NCI-H69 (cell line): ENCODE measurements around the gene GTPBP3.
"Not testable (repeated sequence)": the region's sequence is repeated elsewhere in the genome, so short reads cannot be mapped to it uniquely, and the experiment has no call there.

Experiments
- DNase-seq: peaks from one replicate; lab custom pipeline; 2025; lab: John Stamatoyannopoulos, UW

The GTPBP3 gene

GRCh38 chr19:17336872-17337674 is at the start of gene GTPBP3:
GTPBP3 (plus strand) TSS chr19:17337553; CDS start chr19:17337612, 59 bp downstream.
- peak; percentile 100 for DNase-seq

GRCh38 chr19:17289489-17289888 is 47.9 kb upstream of the GTPBP3 start:
- peak; percentile 55 for DNase-seq

- DNase-seq: peak; percentile 90
These were observed 44.9 kb upstream of the GTPBP3 start for GRCh38 chr19:17292301-17293074.

- no peak for DNase-seq
These were observed 43.7 kb upstream of the GTPBP3 start for GRCh38 chr19:17293605-17294004.

- peak; percentile 61 for DNase-seq
These were observed 43.1 kb upstream of the GTPBP3 start for GRCh38 chr19:17294051-17294891.

GRCh38 chr19:17295551-17295950 is 41.8 kb upstream of the GTPBP3 start:
- not testable (repeated sequence) for DNase-seq

GRCh38 chr19:17296273-17296672 is 41.1 kb upstream of the GTPBP3 start:
- DNase-seq: peak; percentile 32

- no peak for DNase-seq
These were observed 40.4 kb upstream of the GTPBP3 start for GRCh38 chr19:17296976-17297375.

GRCh38 chr19:17300992-17301619 is 36.2 kb upstream of the GTPBP3 start:
- no peak for DNase-seq

- peak; percentile 24 for DNase-seq
These were observed 34.8 kb upstream of the GTPBP3 start for GRCh38 chr19:17302391-17303166.

GRCh38 chr19:17303167-17303939 is 34.0 kb upstream of the GTPBP3 start, which contains the start of gene ABHD8:
ABHD8 (minus strand) TSS chr19:17303425; CDS start chr19:17301616, 1,809 bp downstream.
- DNase-seq: peak; percentile 97

GRCh38 chr19:17303940-17304267 is 33.4 kb upstream of the GTPBP3 start:
- peak; percentile 33 for DNase-seq

GRCh38 chr19:17304386-17305215 is 32.8 kb upstream of the GTPBP3 start:
- peak; percentile 59 for DNase-seq

GRCh38 chr19:17305216-17305516 is 32.2 kb upstream of the GTPBP3 start:
- no peak for DNase-seq

GRCh38 chr19:17305517-17306284 is 31.7 kb upstream of the GTPBP3 start, which contains the start of gene MRPL34:
MRPL34 (plus strand) TSS chr19:17305872; CDS start chr19:17305893, 21 bp downstream.
- peak; percentile 100 for DNase-seq

- peak; percentile 69 for DNase-seq
These were observed 31.1 kb upstream of the GTPBP3 start for GRCh38 chr19:17306285-17306714.

- DNase-seq: no peak
These were observed 29.4 kb upstream of the GTPBP3 start for GRCh38 chr19:17307876-17308377.
